ENCODE data around the gene CAPN5.

The CAPN5 gene

DNA sequence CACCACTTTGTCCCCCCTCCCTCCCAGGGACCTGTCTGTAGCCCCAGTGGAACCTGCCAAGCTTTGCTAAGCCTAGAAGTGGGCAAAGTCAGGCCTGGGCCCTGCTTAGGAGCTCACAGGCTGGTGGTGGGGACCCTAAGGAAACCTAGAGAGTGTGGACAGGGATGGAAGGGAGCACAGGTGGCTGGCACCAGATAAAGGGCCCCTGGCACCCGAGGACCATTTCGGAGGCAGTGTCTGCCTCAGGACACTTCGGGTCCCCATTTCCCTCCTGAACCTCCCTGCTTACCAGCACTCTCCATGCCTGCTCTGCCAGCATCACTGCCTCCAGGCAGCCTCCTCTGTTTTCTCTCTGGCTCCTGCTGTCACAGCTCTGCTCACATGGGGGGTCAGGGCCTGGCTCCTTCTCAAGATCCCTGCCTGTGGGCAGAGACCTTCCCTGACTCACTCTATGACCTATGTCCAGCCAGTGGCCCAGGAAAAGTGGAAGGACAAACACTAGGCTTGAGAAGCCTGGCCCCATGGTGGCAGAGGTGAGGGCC is 22.3 kb downstream of the CAPN5 start:
- Histone ChIP-seq H3K4me1 (ENCODE audit: insufficient read depth, low read length, poor library complexity, severe bottlenecking) (peaks cover 17% of the 10 kb centered on the region), H3K36me3 (ENCODE audit: insufficient read depth, low read length) (peaks cover under 1% of the 10 kb centered on the region; the same call in 1 of the 2 replicates), H3F3A (ENCODE audit: low read depth) (no peaks in the 10 kb centered on the region), H2AFZ (ENCODE audit: low read length) (no peak overlapping the region), H3K4me2 (ENCODE audit: low read depth, low read length, poor library complexity, severe bottlenecking) (no peak overlapping the region), H3K79me2 (ENCODE audit: insufficient read depth, low read length) (no peaks in the 10 kb centered on the region), H4K20me1 (ENCODE audit: insufficient read depth, low read length, poor library complexity, severe bottlenecking) (no peaks in the 10 kb centered on the region), H3K27me3 (ENCODE audit: insufficient read depth, low read length, poor library complexity, severe bottlenecking) (no peaks in the 10 kb centered on the region), H3K9me3 (ENCODE audit: insufficient read depth, low read depth, low read length) (no peaks in the 10 kb centered on the region), H3K4me3 (ENCODE audit: low read length, poor library complexity, severe bottlenecking) (no peak overlapping the region), H3K9me2 (replicated peaks; ENCODE audit: low read depth, low read length) (no peaks in the 10 kb centered on the region), H3K9ac (ENCODE audit: low read depth, low read length, poor library complexity, severe bottlenecking) (no peak overlapping the region)
- TF ChIP-seq CTCF (conservative IDR thresholded peaks at IDR 0.05; ENCODE audit: low read length) (no peak), EZH2phosphoT487 (IDR thresholded peaks at IDR 0.05; ENCODE audit: borderline replicate concordance) (no peak)

GRCh38 chr11:77090046-77090372 is 23.2 kb downstream of the CAPN5 start:
- H2AFZ ChIP-seq (ENCODE audit: low read length), result no peak overlapping the region
- peaks cover 17% of the 10 kb centered on the region for H3K4me1 ChIP-seq (ENCODE audit: insufficient read depth, low read length, poor library complexity, severe bottlenecking)
- H3K79me2 ChIP-seq (ENCODE audit: insufficient read depth, low read length), result no peaks in the 10 kb centered on the region
- no peak overlapping the region for H3K9ac ChIP-seq (ENCODE audit: low read depth, low read length, poor library complexity, severe bottlenecking)
- H3K4me3 ChIP-seq (ENCODE audit: low read length, poor library complexity, severe bottlenecking), result no peak overlapping the region
- peaks cover 8% of the 10 kb centered on the region; the same call in 1 of the 2 replicates for H3K36me3 ChIP-seq (ENCODE audit: insufficient read depth, low read length)
- no peaks in the 10 kb centered on the region for H3K27me3 ChIP-seq (ENCODE audit: insufficient read depth, low read length, poor library complexity, severe bottlenecking)
- TF ChIP-seq EZH2phosphoT487 (IDR thresholded peaks at IDR 0.05; ENCODE audit: borderline replicate concordance) (no peak), CTCF (conservative IDR thresholded peaks at IDR 0.05; ENCODE audit: low read length) (no peak)
- no peaks in the 10 kb centered on the region for H4K20me1 ChIP-seq (ENCODE audit: insufficient read depth, low read length, poor library complexity, severe bottlenecking)
- H3F3A ChIP-seq (ENCODE audit: low read depth), result no peaks in the 10 kb centered on the region
- H3K4me2 ChIP-seq (ENCODE audit: low read depth, low read length, poor library complexity, severe bottlenecking), result no peak overlapping the region
- H3K9me3 ChIP-seq (ENCODE audit: insufficient read depth, low read depth, low read length), result no peaks in the 10 kb centered on the region
- H3K9me2 ChIP-seq (replicated peaks; ENCODE audit: low read depth, low read length), result no peaks in the 10 kb centered on the region

- peaks cover 8% of the 10 kb centered on the region; the same call in 1 of the 2 replicates for H3K36me3 ChIP-seq (ENCODE audit: insufficient read depth, low read length)
- no peak for TF ChIP-seq EZH2phosphoT487 (IDR thresholded peaks at IDR 0.05; ENCODE audit: borderline replicate concordance)
- no peak for TF ChIP-seq CTCF (conservative IDR thresholded peaks at IDR 0.05; ENCODE audit: low read length)
- no peak overlapping the region for H3K9ac ChIP-seq (ENCODE audit: low read depth, low read length, poor library complexity, severe bottlenecking)
- H3K4me1 ChIP-seq (ENCODE audit: insufficient read depth, low read length, poor library complexity, severe bottlenecking), result peaks cover 17% of the 10 kb centered on the region
- no peaks in the 10 kb centered on the region for H3K9me3 ChIP-seq (ENCODE audit: insufficient read depth, low read depth, low read length)
- H3F3A ChIP-seq (ENCODE audit: low read depth), result no peaks in the 10 kb centered on the region
- H3K9me2 ChIP-seq (replicated peaks; ENCODE audit: low read depth, low read length), result no peaks in the 10 kb centered on the region
- H3K79me2 ChIP-seq (ENCODE audit: insufficient read depth, low read length), result no peaks in the 10 kb centered on the region
- H4K20me1 ChIP-seq (ENCODE audit: insufficient read depth, low read length, poor library complexity, severe bottlenecking), result no peaks in the 10 kb centered on the region
- no peak overlapping the region for H3K4me2 ChIP-seq (ENCODE audit: low read depth, low read length, poor library complexity, severe bottlenecking)
- no peaks in the 10 kb centered on the region for H3K27me3 ChIP-seq (ENCODE audit: insufficient read depth, low read length, poor library complexity, severe bottlenecking)
- H2AFZ ChIP-seq (ENCODE audit: low read length), result no peak overlapping the region
- H3K4me3 ChIP-seq (ENCODE audit: low read length, poor library complexity, severe bottlenecking), result no peak overlapping the region
Measured at GRCh38 chr11:77090373-77091111, 23.8 kb downstream of the CAPN5 start.
